ENCODE results near the gene SEMA5A. TPM values are rescaled to one million over a fixed set of nuclear protein-coding genes. Genes with fewer than 3 reads are reported as not detected.

Gene SEMA5A
- total RNA-seq, 4 donors from 2014 or later: 2.3 to 4.7 (median 3.7) TPM

DNA sequence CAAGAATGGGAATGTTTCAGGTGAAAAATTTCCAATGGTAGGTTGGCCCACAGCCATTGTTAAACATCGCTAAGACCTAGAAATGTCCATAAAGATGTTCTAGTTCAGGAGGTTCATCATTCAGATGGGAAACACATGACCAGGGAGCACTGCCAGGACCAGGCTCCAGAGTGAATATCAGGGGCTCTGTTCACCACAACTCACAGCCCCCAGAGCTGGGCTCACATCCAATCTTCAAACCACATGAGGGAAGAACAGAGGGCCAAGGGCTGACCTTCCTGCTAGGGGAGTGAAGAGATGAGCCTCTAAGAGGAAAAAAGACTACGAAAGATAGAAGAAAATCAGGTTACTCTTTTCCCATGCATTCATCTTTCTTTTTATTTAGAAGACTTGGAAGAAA, 205.8 kb downstream of the SEMA5A start:
- no peak for ATAC-seq

GRCh38 chr5:9339206-9339818, 206.6 kb downstream of the SEMA5A start:
- TF ChIP-seq POLR2AphosphoS5 (IDR thresholded peaks at IDR 0.05) (no peak), POLR2A (IDR thresholded peaks at IDR 0.05) (no peak), EP300 (IDR thresholded peaks at IDR 0.05) (no peak)
- TF ChIP-seq, protein P1, sequence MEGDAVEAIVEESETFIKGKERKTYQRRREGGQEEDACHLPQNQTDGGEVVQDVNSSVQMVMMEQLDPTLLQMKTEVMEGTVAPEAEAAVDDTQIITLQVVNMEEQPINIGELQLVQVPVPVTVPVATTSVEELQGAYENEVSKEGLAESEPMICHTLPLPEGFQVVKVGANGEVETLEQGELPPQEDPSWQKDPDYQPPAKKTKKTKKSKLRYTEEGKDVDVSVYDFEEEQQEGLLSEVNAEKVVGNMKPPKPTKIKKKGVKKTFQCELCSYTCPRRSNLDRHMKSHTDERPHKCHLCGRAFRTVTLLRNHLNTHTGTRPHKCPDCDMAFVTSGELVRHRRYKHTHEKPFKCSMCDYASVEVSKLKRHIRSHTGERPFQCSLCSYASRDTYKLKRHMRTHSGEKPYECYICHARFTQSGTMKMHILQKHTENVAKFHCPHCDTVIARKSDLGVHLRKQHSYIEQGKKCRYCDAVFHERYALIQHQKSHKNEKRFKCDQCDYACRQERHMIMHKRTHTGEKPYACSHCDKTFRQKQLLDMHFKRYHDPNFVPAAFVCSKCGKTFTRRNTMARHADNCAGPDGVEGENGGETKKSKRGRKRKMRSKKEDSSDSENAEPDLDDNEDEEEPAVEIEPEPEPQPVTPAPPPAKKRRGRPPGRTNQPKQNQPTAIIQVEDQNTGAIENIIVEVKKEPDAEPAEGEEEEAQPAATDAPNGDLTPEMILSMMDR (IDR thresholded peaks at IDR 0.05): no peak
- ATAC-seq: no peak
- H3K27me3 ChIP-seq: no peaks in the 10 kb centered on the region
- H3K27ac ChIP-seq: no peak overlapping the region
- no peaks in the 10 kb centered on the region for H3K36me3 ChIP-seq
- no peak overlapping the region for H3K4me3 ChIP-seq
- no peaks in the 10 kb centered on the region for H3K4me1 ChIP-seq
- WGBS, 2 donors (ENCODE audit: low coverage in 1 of 2): 79% methylated on average over 3 of the region's 3 CpGs
- no peaks in the 10 kb centered on the region for H3K9me3 ChIP-seq

More for the DNA sequence above, 205.8 kb downstream of the SEMA5A start:
- H3K27ac ChIP-seq: no peak overlapping the region
- H3K4me3 ChIP-seq: no peak overlapping the region
- no peaks in the 10 kb centered on the region for H3K4me1 ChIP-seq
- TF ChIP-seq, protein P1 (IDR thresholded peaks at IDR 0.05): no peak
- TF ChIP-seq POLR2AphosphoS5 (IDR thresholded peaks at IDR 0.05) (no peak), POLR2A (IDR thresholded peaks at IDR 0.05) (no peak), EP300 (IDR thresholded peaks at IDR 0.05) (no peak)
- H3K27me3 ChIP-seq: no peaks in the 10 kb centered on the region
- no peaks in the 10 kb centered on the region for H3K36me3 ChIP-seq
- 78 to 81% methylated on average over 2 of the region's 2 CpGs for WGBS, 2 donors (ENCODE audit: low coverage in 1 of 2)
- H3K9me3 ChIP-seq: no peaks in the 10 kb centered on the region

- no peak overlapping the region for H3K27ac ChIP-seq
- TF ChIP-seq POLR2AphosphoS5 (IDR thresholded peaks at IDR 0.05): no peak
- H3K27me3 ChIP-seq: no peaks in the 10 kb centered on the region
- no peaks in the 10 kb centered on the region for H3K9me3 ChIP-seq
- 63 to 78% methylated on average over 4 of the region's 4 CpGs for WGBS, 2 donors (ENCODE audit: low coverage in 1 of 2)
- H3K4me3 ChIP-seq: no peak overlapping the region
- no peak for ATAC-seq
- no peaks in the 10 kb centered on the region for H3K36me3 ChIP-seq
- no peaks in the 10 kb centered on the region for H3K4me1 ChIP-seq
Measured at GRCh38 chr5:9338796-9339195, 207.1 kb downstream of the SEMA5A start.

DNA sequence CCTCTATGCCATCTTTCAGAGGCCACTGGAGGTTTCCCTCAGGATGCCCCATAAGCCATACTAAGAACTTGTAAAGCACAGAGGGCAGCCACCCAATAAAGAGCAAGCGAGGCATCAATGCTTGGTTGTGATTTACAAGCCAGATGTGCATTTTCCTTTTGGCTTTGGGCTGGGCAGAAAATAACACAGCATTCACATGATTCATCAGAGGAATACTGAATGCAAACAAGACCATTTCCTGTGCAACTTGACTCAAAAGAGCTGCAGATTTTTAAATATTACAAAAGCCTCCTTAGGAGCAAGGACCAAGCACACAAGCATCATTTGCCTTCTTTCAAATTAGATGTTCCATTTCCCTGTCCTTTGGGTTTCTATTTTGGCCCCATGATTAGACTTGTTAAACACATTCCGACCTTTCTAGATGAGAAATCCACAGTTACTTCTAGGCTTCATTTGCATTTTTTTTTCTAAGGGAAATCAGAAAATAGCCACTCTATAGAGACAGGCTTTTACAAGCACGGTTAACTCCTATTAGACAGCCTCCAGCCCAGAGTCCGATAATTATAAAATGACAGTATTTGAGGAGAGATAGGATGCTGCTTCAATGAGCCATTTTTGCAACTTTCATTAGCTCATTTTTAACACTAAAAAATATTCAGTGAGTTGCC, 207.8 kb downstream of the SEMA5A start:
- WGBS, 2 donors (ENCODE audit: low coverage in 1 of 2): 58 to 74% methylated on average over 3 to 4 of the region's 4 CpGs
- H3K36me3 ChIP-seq: no peaks in the 10 kb centered on the region
- no peaks in the 10 kb centered on the region for H3K9me3 ChIP-seq
- no peaks in the 10 kb centered on the region for H3K27me3 ChIP-seq
- ATAC-seq: no peak
- H3K4me1 ChIP-seq: no peaks in the 10 kb centered on the region
- no peak overlapping the region for H3K27ac ChIP-seq
- TF ChIP-seq POLR2AphosphoS5 (IDR thresholded peaks at IDR 0.05) (no peak), POLR2A (IDR thresholded peaks at IDR 0.05) (no peak)
- H3K4me3 ChIP-seq: no peak overlapping the region

DNA sequence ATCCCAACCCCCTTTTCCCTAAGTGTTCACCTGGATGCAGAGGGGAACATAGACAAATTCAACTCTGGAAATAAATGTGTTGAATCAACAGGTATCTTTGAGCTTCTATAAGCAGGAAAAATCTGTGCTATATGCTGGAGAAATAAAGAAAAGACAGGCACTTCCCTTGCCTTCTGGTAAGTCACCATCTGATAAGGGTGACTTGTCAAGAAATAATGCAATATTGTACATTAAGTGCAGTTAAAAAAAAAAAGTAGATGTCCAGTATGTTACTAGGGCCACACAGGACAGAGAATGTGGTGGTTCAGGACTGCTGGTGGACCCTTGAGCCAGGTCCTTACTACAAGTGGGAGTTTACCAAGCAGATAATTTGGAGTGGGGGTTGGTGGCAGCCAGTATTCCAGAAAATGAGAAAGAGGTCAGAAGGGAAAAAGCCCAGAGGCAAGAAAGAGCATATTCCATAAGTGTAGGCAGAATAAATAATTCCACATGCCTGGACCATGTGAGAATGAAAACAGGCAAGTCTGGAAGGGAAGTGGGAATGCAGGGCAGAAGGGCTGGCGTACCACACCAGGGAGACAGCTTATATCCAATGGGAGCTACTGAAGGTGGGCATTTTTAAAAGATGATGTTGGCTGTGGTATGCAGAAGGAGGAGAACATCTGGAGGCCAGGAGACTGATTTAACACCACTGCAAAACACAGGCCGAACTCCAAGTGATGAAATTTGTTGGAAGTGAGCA, 209.9 kb downstream of the SEMA5A start:
- Histone ChIP-seq H3K27ac (no peak overlapping the region), H3K9me3 (no peaks in the 10 kb centered on the region), H3K36me3 (no peaks in the 10 kb centered on the region), H3K4me1 (no peaks in the 10 kb centered on the region), H3K27me3 (no peaks in the 10 kb centered on the region), H3K4me3 (no peak overlapping the region)
- no peak for ATAC-seq
- WGBS, 2 donors (ENCODE audit: low coverage in 1 of 2): 81 to 100% methylated on average over 1 to 2 of the region's 2 CpGs
- TF ChIP-seq POLR2AphosphoS5 (IDR thresholded peaks at IDR 0.05) (no peak), POLR2A (IDR thresholded peaks at IDR 0.05) (no peak), EP300 (IDR thresholded peaks at IDR 0.05) (no peak)
- TF ChIP-seq, protein P1 (IDR thresholded peaks at IDR 0.05): no peak

All from gastroesophageal sphincter (tissue), 4 donors.